Lower leg skin (tissue), 3 donors: ENCODE results near the gene PCSK6.

ENCODE experiments used
- POLR2A ChIP-seq, 2 donors: fragments of 450-650 bp; IDR thresholded peaks; one replicate each; pipeline ENCODE4 v1.6.1; 2016 to 2017; ENCODE audit warnings: antibody characterized with exemption in 2 of 2, mild to moderate bottlenecking in 1 of 2, moderate library complexity in 1 of 2
- TF ChIP-seq, protein P1 (sequence below), 3 donors: fragments of 450-650 bp; IDR thresholded peaks; one replicate each; pipeline ENCODE4 v1.5.1; 2016; ENCODE audit warnings: antibody characterized with exemption in 3 of 3, mild to moderate bottlenecking in 3 of 3, moderate library complexity in 2 of 3

DNA sequence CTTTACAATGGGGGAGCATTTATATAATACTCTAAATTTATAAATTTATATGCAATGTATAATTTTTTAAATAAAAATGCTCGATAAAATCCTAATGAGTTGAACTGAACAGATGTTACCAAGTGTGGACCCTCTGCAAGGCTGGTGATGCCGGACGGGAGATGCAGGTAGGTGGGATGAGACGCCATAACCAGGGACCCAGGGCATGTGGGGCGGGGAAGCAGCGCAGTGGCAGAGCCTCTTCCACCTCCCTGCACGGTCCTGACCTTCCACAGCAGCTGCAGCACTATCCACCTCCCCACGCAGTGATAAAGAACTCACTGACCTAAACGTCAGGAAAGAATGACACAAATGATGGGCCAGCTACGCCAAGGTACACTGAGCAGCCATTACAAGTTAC lies 12.8 kb downstream of the PCSK6 start:
- TF ChIP-seq, protein P1, sequence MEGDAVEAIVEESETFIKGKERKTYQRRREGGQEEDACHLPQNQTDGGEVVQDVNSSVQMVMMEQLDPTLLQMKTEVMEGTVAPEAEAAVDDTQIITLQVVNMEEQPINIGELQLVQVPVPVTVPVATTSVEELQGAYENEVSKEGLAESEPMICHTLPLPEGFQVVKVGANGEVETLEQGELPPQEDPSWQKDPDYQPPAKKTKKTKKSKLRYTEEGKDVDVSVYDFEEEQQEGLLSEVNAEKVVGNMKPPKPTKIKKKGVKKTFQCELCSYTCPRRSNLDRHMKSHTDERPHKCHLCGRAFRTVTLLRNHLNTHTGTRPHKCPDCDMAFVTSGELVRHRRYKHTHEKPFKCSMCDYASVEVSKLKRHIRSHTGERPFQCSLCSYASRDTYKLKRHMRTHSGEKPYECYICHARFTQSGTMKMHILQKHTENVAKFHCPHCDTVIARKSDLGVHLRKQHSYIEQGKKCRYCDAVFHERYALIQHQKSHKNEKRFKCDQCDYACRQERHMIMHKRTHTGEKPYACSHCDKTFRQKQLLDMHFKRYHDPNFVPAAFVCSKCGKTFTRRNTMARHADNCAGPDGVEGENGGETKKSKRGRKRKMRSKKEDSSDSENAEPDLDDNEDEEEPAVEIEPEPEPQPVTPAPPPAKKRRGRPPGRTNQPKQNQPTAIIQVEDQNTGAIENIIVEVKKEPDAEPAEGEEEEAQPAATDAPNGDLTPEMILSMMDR (IDR thresholded peaks at IDR 0.05): no peak
- no peak for TF ChIP-seq POLR2A (IDR thresholded peaks at IDR 0.05)
